Activated T-cell treated with anti-CD3 and anti-CD28 coated beads, Interleukin-2, amount 50 U/mL, for 4 hours (primary cell): Measurements from ENCODE around the gene RIPPLY2. TPM values are rescaled to one million over a fixed set of nuclear protein-coding genes. Genes with fewer than 3 reads are reported as not detected.
"Not testable (repeated sequence)": the region's sequence is repeated elsewhere in the genome, so short reads cannot be mapped to it uniquely, and the experiment has no call there.

Source experiments
- ATAC-seq, 2 donors: fragments of 200-7000 bp; cut with Tn5 transposase; one replicate each; pipeline ENCODE4 v1.10.0; 2021
- DNase-seq: peaks from one replicate; pipeline ENCODE4 v3.0.0-alpha.2; 2020
- H3K27me3 Mint-ChIP-seq: one replicate; pipeline ENCODE4 v1.8.0; 2021; ENCODE audit warnings: low read depth, mixed read lengths
- H3K36me3 Mint-ChIP-seq: one replicate; pipeline ENCODE4 v1.8.0; 2022; ENCODE audit warnings: mixed read lengths; ENCODE audit not compliant: insufficient read depth
- H3K4me1 Mint-ChIP-seq: one replicate; pipeline ENCODE4 v1.8.0; 2021; ENCODE audit warnings: low read depth, mixed read lengths
- H3K4me3 Mint-ChIP-seq: one replicate; pipeline ENCODE4 v1.8.0; 2021; ENCODE audit warnings: mild to moderate bottlenecking, moderate library complexity, mixed read lengths
- H3K9me3 Mint-ChIP-seq: one replicate; pipeline ENCODE4 v1.8.0; 2021; ENCODE audit warnings: mixed read lengths
- total RNA-seq, 3 donors: library from RNA; stranded (reverse); gene quantifications; one replicate each; pipeline ENCODE4 v1.2.1, GENCODE V29; 2021

The RIPPLY2 gene
- total RNA-seq, 3 donors from 2014 or later, result not detected

GRCh38 chr6:83872386-83873118 lies 19.4 kb downstream of the RIPPLY2 start:
- H3K4me3 Mint-ChIP-seq, result no peak overlapping the region
- H3K36me3 Mint-ChIP-seq, result peaks cover 23% of the 10 kb centered on the region
- DNase-seq (no peak), ATAC-seq (no peak)
- no peaks in the 10 kb centered on the region for H3K27me3 Mint-ChIP-seq
- H3K9me3 Mint-ChIP-seq, result no peaks in the 10 kb centered on the region
- peaks cover 34% of the 10 kb centered on the region for H3K4me1 Mint-ChIP-seq

GRCh38 chr6:83873869-83874268 lies 20.7 kb downstream of the RIPPLY2 start:
- no peaks in the 10 kb centered on the region for H3K27me3 Mint-ChIP-seq
- H3K4me3 Mint-ChIP-seq, result no peak overlapping the region
- H3K9me3 Mint-ChIP-seq, result no peaks in the 10 kb centered on the region
- peaks cover 39% of the 10 kb centered on the region for H3K4me1 Mint-ChIP-seq
- peaks cover 11% of the 10 kb centered on the region for H3K36me3 Mint-ChIP-seq
- ATAC-seq (no peak), DNase-seq (no peak)

- no peak for ATAC-seq
- DNase-seq, result no peak
- Mint-ChIP-seq H3K4me3 (no peak overlapping the region), H3K36me3 (peaks cover 9% of the 10 kb centered on the region), H3K9me3 (no peaks in the 10 kb centered on the region), H3K4me1 (peaks cover 48% of the 10 kb centered on the region), H3K27me3 (no peaks in the 10 kb centered on the region)
Measured at GRCh38 chr6:83875843-83876242, 22.7 kb downstream of the RIPPLY2 start.

- Mint-ChIP-seq H3K36me3 (peaks cover 3% of the 10 kb centered on the region), H3K9me3 (no peaks in the 10 kb centered on the region)
Measured at GRCh38 chr6:83878902-83879644, 25.9 kb downstream of the RIPPLY2 start.

GRCh38 chr6:83879746-83880145 lies 26.6 kb downstream of the RIPPLY2 start:
- H3K4me1 Mint-ChIP-seq, result peaks cover 32% of the 10 kb centered on the region
- H3K4me3 Mint-ChIP-seq, result no peak overlapping the region
- H3K36me3 Mint-ChIP-seq, result no peaks in the 10 kb centered on the region
- DNase-seq (no peak), ATAC-seq (no peak)
- no peaks in the 10 kb centered on the region for H3K9me3 Mint-ChIP-seq
- H3K27me3 Mint-ChIP-seq, result no peaks in the 10 kb centered on the region

More at GRCh38 chr6:83878902-83879644, 25.9 kb downstream of the RIPPLY2 start:
- DNase-seq (no peak), ATAC-seq (no peak)
- no peak overlapping the region for H3K4me3 Mint-ChIP-seq
- H3K27me3 Mint-ChIP-seq, result no peaks in the 10 kb centered on the region
- peaks cover 29% of the 10 kb centered on the region for H3K4me1 Mint-ChIP-seq

GRCh38 chr6:83883240-83883639 lies 30.1 kb downstream of the RIPPLY2 start:
- peaks cover 19% of the 10 kb centered on the region for H3K4me1 Mint-ChIP-seq
- no peaks in the 10 kb centered on the region for H3K9me3 Mint-ChIP-seq
- H3K36me3 Mint-ChIP-seq, result no peaks in the 10 kb centered on the region
- no peaks in the 10 kb centered on the region for H3K27me3 Mint-ChIP-seq
- H3K4me3 Mint-ChIP-seq, result no peak overlapping the region
- DNase-seq, result no peak
- no peak for ATAC-seq

- Mint-ChIP-seq H3K36me3 (no peaks in the 10 kb centered on the region), H3K4me3 (no peak overlapping the region), H3K4me1 (peaks cover 15% of the 10 kb centered on the region), H3K9me3 (no peaks in the 10 kb centered on the region), H3K27me3 (no peaks in the 10 kb centered on the region)
- ATAC-seq, result peak; percentile 58 to 59
- no peak for DNase-seq
Measured at GRCh38 chr6:83884523-83884922, 31.4 kb downstream of the RIPPLY2 start.

GRCh38 chr6:83885984-83886383 lies 32.8 kb downstream of the RIPPLY2 start:
- peaks cover 3% of the 10 kb centered on the region for H3K36me3 Mint-ChIP-seq

GRCh38 chr6:83889621-83890020 lies 36.5 kb downstream of the RIPPLY2 start:
- peaks cover 18% of the 10 kb centered on the region for H3K4me1 Mint-ChIP-seq
- H3K27me3 Mint-ChIP-seq, result no peaks in the 10 kb centered on the region
- H3K9me3 Mint-ChIP-seq, result no peaks in the 10 kb centered on the region
- ATAC-seq (no peak), DNase-seq (no peak)
- H3K4me3 Mint-ChIP-seq, result no peak overlapping the region
- peaks cover 15% of the 10 kb centered on the region for H3K36me3 Mint-ChIP-seq

More at GRCh38 chr6:83885984-83886383, 32.8 kb downstream of the RIPPLY2 start:
- ATAC-seq (no peak), DNase-seq (no peak)
- no peak overlapping the region for H3K4me3 Mint-ChIP-seq
- H3K9me3 Mint-ChIP-seq, result no peaks in the 10 kb centered on the region
- no peaks in the 10 kb centered on the region for H3K27me3 Mint-ChIP-seq
- H3K4me1 Mint-ChIP-seq, result peaks cover 12% of the 10 kb centered on the region

- no peaks in the 10 kb centered on the region for H3K9me3 Mint-ChIP-seq
- peaks cover 21% of the 10 kb centered on the region for H3K36me3 Mint-ChIP-seq
- ATAC-seq (no peak), DNase-seq (no peak)
- no peak overlapping the region for H3K4me3 Mint-ChIP-seq
- H3K4me1 Mint-ChIP-seq, result peaks cover 18% of the 10 kb centered on the region
- H3K27me3 Mint-ChIP-seq, result no peaks in the 10 kb centered on the region
Measured at GRCh38 chr6:83890520-83890919, 37.4 kb downstream of the RIPPLY2 start.

GRCh38 chr6:83891586-83891985 lies 38.4 kb downstream of the RIPPLY2 start:
- peaks cover 18% of the 10 kb centered on the region for H3K4me1 Mint-ChIP-seq
- H3K36me3 Mint-ChIP-seq, result peaks cover 30% of the 10 kb centered on the region
- ATAC-seq, result no peak

DNA sequence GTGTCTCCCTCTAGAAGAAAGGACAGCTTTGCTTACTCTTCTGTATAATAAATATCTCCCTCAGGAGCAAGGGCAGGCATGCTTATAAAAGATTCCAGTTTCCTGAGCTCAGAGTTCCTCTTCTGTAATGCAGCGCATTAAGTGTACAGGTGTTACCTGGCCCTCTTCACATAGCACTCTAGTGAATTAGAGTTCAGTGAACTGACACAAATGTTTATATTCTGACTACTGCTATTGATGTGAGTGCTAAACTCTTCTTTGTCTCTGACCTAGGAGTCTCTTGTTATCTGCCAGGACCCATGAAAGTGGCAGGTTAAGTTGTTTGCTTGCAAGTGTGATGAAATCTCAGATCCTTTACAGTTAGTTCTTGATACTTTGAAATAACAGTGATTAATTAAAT lies 39.9 kb downstream of the RIPPLY2 start:
- H3K4me3 Mint-ChIP-seq, result no peak overlapping the region
- peaks cover 18% of the 10 kb centered on the region for H3K4me1 Mint-ChIP-seq
- DNase-seq, result no peak
- ATAC-seq, result no peak
- H3K9me3 Mint-ChIP-seq, result no peaks in the 10 kb centered on the region
- peaks cover 39% of the 10 kb centered on the region for H3K36me3 Mint-ChIP-seq
- no peaks in the 10 kb centered on the region for H3K27me3 Mint-ChIP-seq

More at GRCh38 chr6:83891586-83891985, 38.4 kb downstream of the RIPPLY2 start:
- Mint-ChIP-seq H3K4me3 (no peak overlapping the region), H3K9me3 (no peaks in the 10 kb centered on the region), H3K27me3 (no peaks in the 10 kb centered on the region)
- no peak for DNase-seq

DNA sequence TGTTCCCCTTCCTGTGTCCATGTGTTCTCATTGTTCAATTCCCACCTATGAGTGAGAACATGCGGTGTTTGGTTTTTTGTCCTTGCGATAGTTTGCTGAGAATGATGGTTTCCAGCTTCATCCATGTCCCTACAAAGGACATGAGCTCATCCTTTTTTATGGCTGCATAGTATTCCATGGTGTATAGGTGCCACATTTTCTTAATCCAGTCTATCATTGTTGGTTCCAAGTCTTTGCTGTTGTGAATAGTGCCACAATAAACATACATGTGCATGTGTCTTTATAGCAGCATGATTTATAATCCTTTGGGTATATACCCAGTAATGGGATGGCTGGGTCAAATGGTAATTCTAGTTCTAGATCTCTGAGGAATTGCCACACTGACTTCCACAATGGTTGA lies 43.9 kb downstream of the RIPPLY2 start:
- H3K4me1 Mint-ChIP-seq, result peaks cover 11% of the 10 kb centered on the region
- not testable (repeated sequence) for H3K9me3 Mint-ChIP-seq, H3K4me3 Mint-ChIP-seq, H3K27me3 Mint-ChIP-seq, DNase-seq, ATAC-seq
- peaks cover 47% of the 10 kb centered on the region for H3K36me3 Mint-ChIP-seq

DNA sequence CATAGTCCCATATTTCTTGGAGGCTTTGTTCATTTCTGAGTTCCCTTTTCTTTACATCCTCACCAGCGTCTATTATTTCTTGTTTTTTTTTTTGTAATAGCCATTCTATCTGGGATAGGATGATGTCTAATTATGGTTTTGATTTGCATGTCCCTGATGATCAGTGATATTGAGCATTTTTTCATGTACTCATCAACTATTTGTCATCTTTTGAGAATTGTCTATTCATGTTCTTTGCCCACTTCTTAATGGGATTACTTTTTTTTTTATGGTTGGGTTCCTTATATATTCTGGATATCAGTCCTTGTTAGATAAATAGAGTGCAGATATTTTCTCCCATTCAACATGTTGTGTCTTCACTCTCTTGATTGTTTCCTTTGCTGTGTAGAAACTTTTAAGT lies 48.5 kb downstream of the RIPPLY2 start:
- Mint-ChIP-seq H3K4me3 (no peak overlapping the region), H3K4me1 (peaks cover 20% of the 10 kb centered on the region), H3K9me3 (peaks cover 34% of the 10 kb centered on the region), H3K36me3 (peaks cover 47% of the 10 kb centered on the region), H3K27me3 (no peaks in the 10 kb centered on the region)
- ATAC-seq (no peak), DNase-seq (no peak)

- DNase-seq (no peak), ATAC-seq (no peak)
- H3K4me1 Mint-ChIP-seq, result peaks cover 33% of the 10 kb centered on the region
- no peak overlapping the region for H3K4me3 Mint-ChIP-seq
- no peaks in the 10 kb centered on the region for H3K27me3 Mint-ChIP-seq
- peaks cover 44% of the 10 kb centered on the region for H3K36me3 Mint-ChIP-seq
- H3K9me3 Mint-ChIP-seq, result peaks cover 39% of the 10 kb centered on the region
Measured at GRCh38 chr6:83904395-83904794, 51.2 kb downstream of the RIPPLY2 start.
